ENCODE measurements around the gene TRIM43B. TPM values are rescaled to one million over a fixed set of nuclear protein-coding genes. Genes with fewer than 3 reads are reported as not detected.

The TRIM43B gene
- total RNA-seq (ENCODE audit: low replicate concordance) = not detected in 2 replicates

DNA sequence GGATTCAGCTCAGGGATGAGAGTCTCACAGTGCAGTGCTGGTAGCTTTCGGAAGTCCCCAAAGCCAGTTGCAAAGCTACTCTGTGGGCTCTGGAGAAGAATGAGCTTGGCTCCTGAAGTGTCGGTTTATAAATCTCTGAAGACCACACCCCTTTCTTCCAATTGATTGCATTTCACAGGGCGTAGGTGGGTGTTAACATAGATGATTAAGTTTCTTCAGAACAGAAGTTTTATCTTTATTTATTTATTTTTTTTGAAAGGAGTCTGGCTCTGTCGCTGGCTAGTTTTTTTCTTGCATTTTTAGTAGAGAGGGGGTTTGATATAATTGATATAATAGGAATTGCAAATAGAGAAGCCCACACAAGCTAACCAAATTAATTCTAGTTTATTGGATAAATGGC, at the start of gene TRIM43B:
TSS of gene TRIM43B (minus strand) at position 101 of the 400 bp plus-strand sequence. CDS start 2,040 bp downstream, outside the sequence.

Other genes with a start within 250 kb of the TRIM43B start
- gene PROM2, start 210.3 kb downstream of the TRIM43B start, total RNA-seq (ENCODE audit: low replicate concordance) = 0.15 and 1.4 TPM in 2 replicates
- gene KCNIP3, start 187.4 kb downstream of the TRIM43B start, total RNA-seq (ENCODE audit: low replicate concordance) = 0.53 and 2.9 TPM in 2 replicates
- gene FAHD2A, start 82.0 kb downstream of the TRIM43B start, total RNA-seq (ENCODE audit: low replicate concordance) = 22.7 and 31.6 TPM in 2 replicates
- not detected in 2 replicates for gene TRIM43, start 107.2 kb upstream of the TRIM43B start, total RNA-seq (ENCODE audit: low replicate concordance)